ENCODE data around the gene FRY.

Gene FRY

DNA sequence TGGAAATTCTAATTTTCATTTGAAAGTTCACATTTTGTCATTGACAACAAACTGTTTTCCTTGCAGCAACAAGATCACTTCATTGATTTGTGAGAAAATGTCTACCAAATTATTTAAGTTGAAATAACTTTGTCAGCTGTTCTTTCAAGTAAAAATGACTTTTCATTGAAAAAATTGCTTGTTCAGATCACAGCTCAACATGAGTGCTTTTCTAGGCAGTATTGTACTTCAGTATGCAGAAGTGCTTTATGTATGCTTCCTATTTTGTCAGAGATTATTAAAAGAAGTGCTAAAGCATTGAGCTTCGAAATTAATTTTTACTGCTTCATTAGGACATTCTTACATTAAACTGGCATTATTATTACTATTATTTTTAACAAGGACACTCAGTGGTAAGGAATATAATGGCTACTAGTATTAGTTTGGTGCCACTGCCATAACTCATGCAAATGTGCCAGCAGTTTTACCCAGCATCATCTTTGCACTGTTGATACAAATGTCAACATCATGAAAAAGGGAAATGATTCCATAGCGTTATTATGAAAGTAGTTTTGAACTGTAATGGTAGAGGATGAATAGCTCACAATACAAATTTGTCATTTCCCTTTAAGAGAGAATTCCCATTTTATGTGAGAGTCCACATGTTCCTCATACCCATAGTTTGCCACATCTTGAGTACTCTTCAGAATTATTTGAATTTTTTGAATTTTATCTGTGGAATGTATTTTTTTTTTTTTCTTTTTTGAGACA, 286.3 kb downstream of the FRY start:
- in situ Hi-C loops (cut with HindIII; ENCODE audit: low sequenced_read_pairs) = no loop called here
- DNase-seq (ENCODE audit: low read depth) = no peak
- no peak overlapping the region for H3K4me3 ChIP-seq (ENCODE audit: low read depth, low read length)
- TF ChIP-seq, protein P1, sequence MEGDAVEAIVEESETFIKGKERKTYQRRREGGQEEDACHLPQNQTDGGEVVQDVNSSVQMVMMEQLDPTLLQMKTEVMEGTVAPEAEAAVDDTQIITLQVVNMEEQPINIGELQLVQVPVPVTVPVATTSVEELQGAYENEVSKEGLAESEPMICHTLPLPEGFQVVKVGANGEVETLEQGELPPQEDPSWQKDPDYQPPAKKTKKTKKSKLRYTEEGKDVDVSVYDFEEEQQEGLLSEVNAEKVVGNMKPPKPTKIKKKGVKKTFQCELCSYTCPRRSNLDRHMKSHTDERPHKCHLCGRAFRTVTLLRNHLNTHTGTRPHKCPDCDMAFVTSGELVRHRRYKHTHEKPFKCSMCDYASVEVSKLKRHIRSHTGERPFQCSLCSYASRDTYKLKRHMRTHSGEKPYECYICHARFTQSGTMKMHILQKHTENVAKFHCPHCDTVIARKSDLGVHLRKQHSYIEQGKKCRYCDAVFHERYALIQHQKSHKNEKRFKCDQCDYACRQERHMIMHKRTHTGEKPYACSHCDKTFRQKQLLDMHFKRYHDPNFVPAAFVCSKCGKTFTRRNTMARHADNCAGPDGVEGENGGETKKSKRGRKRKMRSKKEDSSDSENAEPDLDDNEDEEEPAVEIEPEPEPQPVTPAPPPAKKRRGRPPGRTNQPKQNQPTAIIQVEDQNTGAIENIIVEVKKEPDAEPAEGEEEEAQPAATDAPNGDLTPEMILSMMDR (IDR thresholded peaks at IDR 0.05; ENCODE audit: low read depth, low read length, missing control alignments) = no peak

DNA sequence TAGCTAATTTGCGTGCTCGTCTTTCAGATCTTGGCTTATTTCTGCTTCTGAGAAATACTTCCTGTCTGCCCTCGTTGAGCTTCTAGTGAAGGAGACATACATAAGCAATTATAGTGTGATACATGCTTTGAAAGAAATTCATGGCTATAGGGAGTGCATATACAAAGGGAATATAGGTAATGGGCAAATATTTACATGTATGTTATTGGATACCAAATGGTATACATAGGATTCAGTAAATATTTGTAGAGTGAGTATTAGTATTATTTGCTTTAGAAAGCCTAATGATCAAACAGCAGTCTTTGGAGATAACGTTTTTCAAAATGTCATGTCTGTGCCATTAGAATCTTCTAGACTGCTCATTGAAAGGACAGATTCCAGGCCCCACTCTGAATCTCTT, 289.0 kb downstream of the FRY start:
- TF ChIP-seq, protein P1 (IDR thresholded peaks at IDR 0.05; ENCODE audit: low read depth, low read length, missing control alignments) = no peak
- in situ Hi-C loops (cut with HindIII; ENCODE audit: low sequenced_read_pairs) = no loop called here

GRCh38 chr13:32323912-32324311, 292.3 kb downstream of the FRY start:
- in situ Hi-C loops (cut with HindIII; ENCODE audit: low sequenced_read_pairs) = no loop called here
- TF ChIP-seq, protein P1 (IDR thresholded peaks at IDR 0.05; ENCODE audit: low read depth, low read length, missing control alignments) = no peak
- no peak overlapping the region for H3K4me3 ChIP-seq (ENCODE audit: low read depth, low read length)
- peak; percentile 26 for DNase-seq (ENCODE audit: low read depth)

More for the DNA sequence above, 289.0 kb downstream of the FRY start:
- H3K4me3 ChIP-seq (ENCODE audit: low read depth, low read length) = no peak overlapping the region
- no peak for DNase-seq (ENCODE audit: low read depth)

DNA sequence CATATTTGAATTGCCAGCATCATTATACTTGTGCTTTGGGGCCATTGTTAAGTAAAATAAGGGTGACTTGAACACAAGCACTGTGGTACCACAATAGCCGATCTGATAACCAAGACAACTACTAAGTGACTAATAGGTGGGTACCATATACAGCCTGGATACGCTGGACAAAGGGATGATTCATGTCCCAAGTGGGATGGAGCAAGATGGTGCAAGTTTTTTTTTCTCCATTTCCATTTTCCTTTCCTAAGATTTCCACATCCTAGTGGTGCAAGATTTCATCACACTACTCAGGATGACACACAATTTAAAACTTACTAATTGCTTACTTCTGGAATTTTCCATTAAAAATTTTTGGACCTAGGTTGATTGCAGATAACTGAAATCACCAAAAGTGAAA, 298.9 kb downstream of the FRY start:
- no peak for DNase-seq (ENCODE audit: low read depth)
- TF ChIP-seq, protein P1 (IDR thresholded peaks at IDR 0.05; ENCODE audit: low read depth, low read length, missing control alignments) = no peak
- in situ Hi-C loops (cut with HindIII; ENCODE audit: low sequenced_read_pairs) = no loop called here
- H3K4me3 ChIP-seq (ENCODE audit: low read depth, low read length) = no peak overlapping the region

- H3K4me3 ChIP-seq (ENCODE audit: low read depth, low read length) = no peak overlapping the region
- TF ChIP-seq, protein P1 (IDR thresholded peaks at IDR 0.05; ENCODE audit: low read depth, low read length, missing control alignments) = no peak
- DNase-seq (ENCODE audit: low read depth) = no peak
- in situ Hi-C loops (cut with HindIII; ENCODE audit: low sequenced_read_pairs) = no loop called here
Observed at GRCh38 chr13:32334671-32335070, 303.1 kb downstream of the FRY start.

DNA sequence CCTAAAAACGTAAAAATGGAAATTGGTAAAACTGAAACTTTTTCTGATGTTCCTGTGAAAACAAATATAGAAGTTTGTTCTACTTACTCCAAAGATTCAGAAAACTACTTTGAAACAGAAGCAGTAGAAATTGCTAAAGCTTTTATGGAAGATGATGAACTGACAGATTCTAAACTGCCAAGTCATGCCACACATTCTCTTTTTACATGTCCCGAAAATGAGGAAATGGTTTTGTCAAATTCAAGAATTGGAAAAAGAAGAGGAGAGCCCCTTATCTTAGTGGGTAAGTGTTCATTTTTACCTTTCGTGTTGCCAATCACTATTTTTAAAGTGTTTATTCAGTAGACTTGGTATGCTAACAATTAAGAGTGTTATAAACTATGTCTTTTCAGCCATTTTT, 309.3 kb downstream of the FRY start:
- no peak overlapping the region for H3K4me3 ChIP-seq (ENCODE audit: low read depth, low read length)
- no peak for DNase-seq (ENCODE audit: low read depth)
- TF ChIP-seq, protein P1 (IDR thresholded peaks at IDR 0.05; ENCODE audit: low read depth, low read length, missing control alignments) = no peak
- in situ Hi-C loops (cut with HindIII; ENCODE audit: low sequenced_read_pairs) = no loop called here

Data from astrocyte of the cerebellum (primary cell).